ENCODE measurements around the gene IL37.
"Not testable (repeated sequence)": the region's sequence is repeated elsewhere in the genome, so short reads cannot be mapped to it uniquely, and the experiment has no call there.

DNA sequence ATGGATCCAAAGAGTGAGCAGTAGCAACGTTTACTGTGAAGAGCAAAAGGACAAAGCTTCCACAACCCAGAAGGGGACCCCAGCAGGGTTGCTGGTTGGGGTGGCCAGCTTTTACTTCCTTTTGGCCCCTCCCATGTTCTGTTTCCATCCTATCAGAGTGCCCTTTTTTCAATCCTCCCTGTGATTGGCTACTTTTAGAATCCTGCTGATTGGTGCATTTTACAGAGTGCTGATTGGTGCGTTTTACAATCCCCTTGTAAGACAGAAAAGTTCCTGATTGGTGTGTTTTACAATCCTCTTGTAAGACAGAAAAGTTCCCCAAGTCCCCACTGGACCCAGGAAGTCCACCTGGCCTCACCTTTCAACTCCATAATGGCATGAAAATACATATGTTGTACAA, 2.4 kb upstream of the IL37 start:
- TF ChIP-seq POLR2AphosphoS5 (IDR thresholded peaks at IDR 0.05): not testable (repeated sequence)
- TF ChIP-seq, protein P1, sequence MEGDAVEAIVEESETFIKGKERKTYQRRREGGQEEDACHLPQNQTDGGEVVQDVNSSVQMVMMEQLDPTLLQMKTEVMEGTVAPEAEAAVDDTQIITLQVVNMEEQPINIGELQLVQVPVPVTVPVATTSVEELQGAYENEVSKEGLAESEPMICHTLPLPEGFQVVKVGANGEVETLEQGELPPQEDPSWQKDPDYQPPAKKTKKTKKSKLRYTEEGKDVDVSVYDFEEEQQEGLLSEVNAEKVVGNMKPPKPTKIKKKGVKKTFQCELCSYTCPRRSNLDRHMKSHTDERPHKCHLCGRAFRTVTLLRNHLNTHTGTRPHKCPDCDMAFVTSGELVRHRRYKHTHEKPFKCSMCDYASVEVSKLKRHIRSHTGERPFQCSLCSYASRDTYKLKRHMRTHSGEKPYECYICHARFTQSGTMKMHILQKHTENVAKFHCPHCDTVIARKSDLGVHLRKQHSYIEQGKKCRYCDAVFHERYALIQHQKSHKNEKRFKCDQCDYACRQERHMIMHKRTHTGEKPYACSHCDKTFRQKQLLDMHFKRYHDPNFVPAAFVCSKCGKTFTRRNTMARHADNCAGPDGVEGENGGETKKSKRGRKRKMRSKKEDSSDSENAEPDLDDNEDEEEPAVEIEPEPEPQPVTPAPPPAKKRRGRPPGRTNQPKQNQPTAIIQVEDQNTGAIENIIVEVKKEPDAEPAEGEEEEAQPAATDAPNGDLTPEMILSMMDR (IDR thresholded peaks at IDR 0.05): not testable (repeated sequence)
